Measurements from ENCODE around the gene IRX2. TPM values are rescaled to one million over a fixed set of nuclear protein-coding genes. Genes with fewer than 3 reads are reported as not detected.

Gene IRX2
- total and polyA plus RNA-seq, 2 of the 8 experiments (the other 6 are each of a cell fraction or from before 2014, with no cell fraction given) = 23.4 to 40.4 TPM

DNA sequence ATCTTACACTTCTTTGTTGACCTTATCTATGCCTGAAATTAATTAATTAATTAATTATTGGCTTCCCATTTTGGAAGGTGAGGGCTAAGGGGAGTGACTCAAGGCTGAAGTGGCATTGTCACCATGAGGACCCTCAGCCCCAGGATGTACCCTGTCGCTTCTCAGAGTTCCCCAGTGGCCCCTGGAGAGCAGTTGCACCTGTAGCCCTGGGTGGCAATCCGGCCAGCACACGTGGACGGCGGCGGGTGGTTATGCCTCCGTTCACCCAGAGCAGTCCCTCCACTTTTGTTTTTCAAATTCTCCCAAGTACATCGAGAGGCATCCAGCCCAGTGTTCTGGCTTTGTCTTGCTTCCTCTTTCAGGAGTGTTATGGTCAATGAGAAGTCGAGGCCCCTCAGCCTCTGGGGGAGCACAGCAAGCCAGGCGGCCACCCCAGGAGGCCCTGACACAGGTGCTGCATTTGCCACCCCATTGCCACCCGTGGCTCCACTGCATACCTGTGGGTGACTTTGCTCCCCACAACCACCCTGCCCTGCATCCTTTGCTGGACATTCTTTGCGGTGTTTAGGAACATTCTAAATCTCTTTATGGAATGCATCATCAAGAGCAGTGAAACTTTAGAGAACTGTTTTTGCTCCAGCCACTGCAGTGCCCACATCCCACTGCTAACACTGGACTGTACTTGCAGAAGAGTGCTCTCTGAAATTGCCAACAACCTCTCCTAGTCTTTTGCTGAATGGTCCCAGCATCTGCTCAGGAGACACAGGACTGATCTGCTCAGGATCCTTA, 11.5 kb upstream of the IRX2 start:
- no peak overlapping the region; the same call in 1 of the 2 replicates for H3K18ac ChIP-seq (ENCODE audit: extremely low read depth, low read length)
- no peak overlapping the region; a peak in 1 of 4 replicates for H3K4me2 ChIP-seq (ENCODE audit: insufficient read depth in 1 of 2, low read depth in 2 of 2, low read length in 2 of 2)
- H4K5ac ChIP-seq (ENCODE audit: insufficient read length, low read depth, low read length) = no peak overlapping the region
- FAIRE-seq (no peak), DNase-seq (ENCODE audit: low read depth in 1 of 2, low spot score in 2 of 2) (no peak)
- peaks cover 5 to 10% of the 10 kb centered on the region in 2 experiments; a peak in 2 of 4 replicates for H3K9me3 ChIP-seq (ENCODE audit: insufficient read depth in 2 of 2, low read depth in 1 of 2, low read length in 1 of 2)
- ChIA-PET POLR2A (ENCODE audit: partially characterized antibody) (interaction anchor here (1.2 kb wide), 1 partner anchor 11 kb away, joined by 3 read pairs; the partner anchor contains the start of gene IRX2), CTCF (ENCODE audit: partially characterized antibody) (no interaction called here)
- H3K79me1 ChIP-seq (ENCODE audit: low read depth, low read length) = no peaks in the 10 kb centered on the region
- no peak overlapping the region for H4K91ac ChIP-seq (replicated peaks; ENCODE audit: insufficient read length, low read length)
- H3K4me3 ChIP-seq (ENCODE audit: extremely low read depth in 1 of 4, insufficient read depth in 2 of 4, low read depth in 3 of 4, low read length in 4 of 4) = no peak overlapping the region
- no peak overlapping the region for H3K27ac ChIP-seq (ENCODE audit: low read depth, low read length)
- H2AK5ac ChIP-seq (ENCODE audit: low read depth, low read length) = peak overlapping the region; percentile 77; the same call in 1 of the 2 replicates
- H3K79me2 ChIP-seq (ENCODE audit: control insufficient read depth in 1 of 2, insufficient read depth in 2 of 2, low read length in 2 of 2) = no peaks in the 10 kb centered on the region
- H3K56ac ChIP-seq (replicated peaks; ENCODE audit: insufficient read length, low read depth, low read length) = no peak overlapping the region
- H3K9ac ChIP-seq (replicated peaks in 1 of 4; ENCODE audit: extremely low read depth in 1 of 4, low read depth in 3 of 4, low read length in 3 of 4) = no peak overlapping the region
- peak overlapping the region; percentile 56; the same call in 1 of the 2 replicates for H2BK5ac ChIP-seq (ENCODE audit: low read depth, low read length)
- H2AFZ ChIP-seq (ENCODE audit: low read length) = no peak overlapping the region
- no peak overlapping the region for H3K23ac ChIP-seq (ENCODE audit: insufficient read length)
- H2BK12ac ChIP-seq (ENCODE audit: low read depth, low read length) = peak overlapping the region; percentile 75; the same call in 1 of the 2 replicates
- H3K4me1 ChIP-seq (replicated peaks in 1 of 4; ENCODE audit: control insufficient read depth in 3 of 4, insufficient read depth in 4 of 4, low read length in 3 of 4) = peaks cover 3 to 19% (median 9%) of the 10 kb centered on the region in 4 experiments
- H4K8ac ChIP-seq (ENCODE audit: extremely low read depth, insufficient read depth, low read length) = no peak overlapping the region
- no peak overlapping the region for H3K14ac ChIP-seq (ENCODE audit: insufficient read length)
- peaks cover 0 to 2% of the 10 kb centered on the region in 2 experiments for H4K20me1 ChIP-seq (replicated peaks in 1 of 2; ENCODE audit: control insufficient read depth in 1 of 2, insufficient read depth in 2 of 2, low read length in 2 of 2)
- 62% methylated on average over 12 of the region's 12 CpGs; no CpG with 5 or more reads in 1 of the 2 experiments for WGBS, 2 experiments (ENCODE audit: extremely low coverage in 1 of 2, insufficient coverage in 1 of 2, insufficient read length in 1 of 2, insufficient replicate concordance in 2 of 2, low coverage in 1 of 2, low lambda C conversion rate in 2 of 2, missing lambda C conversion rate in 1 of 2)
- H3K23me2 ChIP-seq (ENCODE audit: low read depth, low read length) = no peaks in the 10 kb centered on the region
- no peak overlapping the region for H2BK120ac ChIP-seq (replicated peaks; ENCODE audit: low read depth, low read length)
- 0 out of 2 replicates have a peak overlapping the region, but pooled peaks have one; percentile 91 for H2BK20ac ChIP-seq (ENCODE audit: low read length)
- no peak overlapping the region for H3K4ac ChIP-seq (replicated peaks; ENCODE audit: insufficient read length, low read depth, low read length)
- H3K27me3 ChIP-seq (replicated peaks in 1 of 4; ENCODE audit: control insufficient read depth in 3 of 4, extremely low read depth in 1 of 4, insufficient read depth in 3 of 4, low read length in 3 of 4) = peaks cover 8 to 17% (median 15%) of the 10 kb centered on the region in 4 experiments
- no peak overlapping the region for H2BK15ac ChIP-seq (ENCODE audit: low read length)
- H3K36me3 ChIP-seq (ENCODE audit: control insufficient read depth in 2 of 4, insufficient read depth in 4 of 4, low read length in 3 of 4) = no peaks in the 10 kb centered on the region
- TF ChIP-seq, protein P1, sequence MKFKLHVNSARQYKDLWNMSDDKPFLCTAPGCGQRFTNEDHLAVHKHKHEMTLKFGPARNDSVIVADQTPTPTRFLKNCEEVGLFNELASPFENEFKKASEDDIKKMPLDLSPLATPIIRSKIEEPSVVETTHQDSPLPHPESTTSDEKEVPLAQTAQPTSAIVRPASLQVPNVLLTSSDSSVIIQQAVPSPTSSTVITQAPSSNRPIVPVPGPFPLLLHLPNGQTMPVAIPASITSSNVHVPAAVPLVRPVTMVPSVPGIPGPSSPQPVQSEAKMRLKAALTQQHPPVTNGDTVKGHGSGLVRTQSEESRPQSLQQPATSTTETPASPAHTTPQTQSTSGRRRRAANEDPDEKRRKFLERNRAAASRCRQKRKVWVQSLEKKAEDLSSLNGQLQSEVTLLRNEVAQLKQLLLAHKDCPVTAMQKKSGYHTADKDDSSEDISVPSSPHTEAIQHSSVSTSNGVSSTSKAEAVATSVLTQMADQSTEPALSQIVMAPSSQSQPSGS (IDR thresholded peaks at IDR 0.05; ENCODE audit: low read length) = no peak
- TF ChIP-seq CHD2 (IDR thresholded peaks at IDR 0.05; ENCODE audit: low read length) (no peak), HDAC6 (IDR thresholded peaks at IDR 0.05; ENCODE audit: low read depth, low read length) (no peak), BCL11A (IDR thresholded peaks at IDR 0.05; ENCODE audit: low read depth in 2 of 2, low read length in 2 of 2) (no peak), FOSL1 (IDR thresholded peaks at IDR 0.05; ENCODE audit: insufficient read depth, low read depth, low read length) (no peak), GABPA (IDR thresholded peaks at IDR 0.05; ENCODE audit: borderline replicate concordance, insufficient read depth, low read length) (no peak), RFX5 (IDR thresholded peaks at IDR 0.05; ENCODE audit: borderline replicate concordance, low read depth, low read length) (no peak), SIRT6 (IDR thresholded peaks at IDR 0.05; ENCODE audit: low read length) (no peak), TAF1 (IDR thresholded peaks at IDR 0.05; ENCODE audit: low read depth, low read length) (no peak)
- TF ChIP-seq, protein P2, sequence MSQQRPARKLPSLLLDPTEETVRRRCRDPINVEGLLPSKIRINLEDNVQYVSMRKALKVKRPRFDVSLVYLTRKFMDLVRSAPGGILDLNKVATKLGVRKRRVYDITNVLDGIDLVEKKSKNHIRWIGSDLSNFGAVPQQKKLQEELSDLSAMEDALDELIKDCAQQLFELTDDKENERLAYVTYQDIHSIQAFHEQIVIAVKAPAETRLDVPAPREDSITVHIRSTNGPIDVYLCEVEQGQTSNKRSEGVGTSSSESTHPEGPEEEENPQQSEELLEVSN (IDR thresholded peaks at IDR 0.05) = no peak
